Naive thymus-derived CD8-positive, alpha-beta T cell (primary cell): ENCODE measurements around the gene DOCK3. TPM values are rescaled to one million over a fixed set of nuclear protein-coding genes. Genes with fewer than 3 reads are reported as not detected.
A peak's percentile ranks its signal among the peaks of the same experiment; 100 is the strongest.
"Not testable (repeated sequence)": the region's sequence is repeated elsewhere in the genome, so short reads cannot be mapped to it uniquely, and the experiment has no call there.

Experiments
- ATAC-seq, 2 donors: fragments of 150-1000 bp; cut with Tn5 transposase in 1 of 2; sonication (Bioruptor Pico), chemical (Tn5 transposase) in 1 of 2; 1 replicate in 1 of 2; 2 replicates in 1 of 2; pipeline ENCODE4 v1.10.0; 2021; ENCODE audit warnings: mild to moderate bottlenecking in 2 of 2, moderate library complexity in 2 of 2
- POLR2A ChIA-PET: fragments of 350-600 bp; sonication (Branson Sonifier 250); formaldehyde crosslinking; loops from one replicate; lab custom pipeline; 2021; ENCODE audit warnings: antibody characterized with exemption; lab: Charles Lee
- DNase-seq, 10 donors: peaks; one replicate each; pipeline versions ENCODE4 v3.0.0 to v3.0.0-alpha.2; 2020 to 2022
- H3K27ac Mint-ChIP-seq, 10 donors: one replicate each; pipeline ENCODE4 v1.8.0; 2020 to 2022; ENCODE audit warnings: mild to moderate bottlenecking in 10 of 10, mixed read lengths in 10 of 10, moderate library complexity in 4 of 10, inconsistent platforms in 1 of 10
- H3K27me3 Mint-ChIP-seq, 5 donors: one replicate each; pipeline ENCODE4 v1.8.0; 2021 to 2022; ENCODE audit warnings: mixed read lengths in 5 of 5
- H3K36me3 Mint-ChIP-seq, 3 donors: one replicate each; pipeline ENCODE4 v1.8.0; 2020 to 2022; ENCODE audit warnings: mixed read lengths in 3 of 3, mild to moderate bottlenecking in 2 of 3, inconsistent platforms in 1 of 3
- H3K4me1 Mint-ChIP-seq, 4 donors: one replicate each; pipeline ENCODE4 v1.8.0; 2021 to 2022; ENCODE audit warnings: mixed read lengths in 4 of 4
- H3K4me3 Mint-ChIP-seq, 10 donors: one replicate each; pipeline ENCODE4 v1.8.0; 2020 to 2022; ENCODE audit warnings: mild to moderate bottlenecking in 10 of 10, mixed read lengths in 10 of 10, moderate library complexity in 6 of 10, inconsistent platforms in 1 of 10
- H3K9me3 Mint-ChIP-seq, 9 donors: one replicate each; pipeline ENCODE4 v1.8.0; 2020 to 2022; ENCODE audit warnings: mixed read lengths in 9 of 9, mild to moderate bottlenecking in 3 of 9, inconsistent platforms in 1 of 9, moderate library complexity in 1 of 9
- polyA plus RNA-seq, 3 donors: library from polyadenylated mRNA; unstranded; fragments of 300-500 nt; fragmentation: Illumina TruSeq; gene quantifications; one replicate each; pipeline ENCODE4 v1.2.3, GENCODE V29; 2021
- total RNA-seq, 8 experiments: library from RNA in 2 of 8; stranded (reverse) in 2 of 8; gene quantifications; one replicate each; pipeline ENCODE4 v1.2.3 and lab custom pipeline; 2021 to 2026

Gene DOCK3
- total and polyA plus RNA-seq, 5 experiments from 2014 or later = 0.14 to 1.9 (median 0.63) TPM

DNA sequence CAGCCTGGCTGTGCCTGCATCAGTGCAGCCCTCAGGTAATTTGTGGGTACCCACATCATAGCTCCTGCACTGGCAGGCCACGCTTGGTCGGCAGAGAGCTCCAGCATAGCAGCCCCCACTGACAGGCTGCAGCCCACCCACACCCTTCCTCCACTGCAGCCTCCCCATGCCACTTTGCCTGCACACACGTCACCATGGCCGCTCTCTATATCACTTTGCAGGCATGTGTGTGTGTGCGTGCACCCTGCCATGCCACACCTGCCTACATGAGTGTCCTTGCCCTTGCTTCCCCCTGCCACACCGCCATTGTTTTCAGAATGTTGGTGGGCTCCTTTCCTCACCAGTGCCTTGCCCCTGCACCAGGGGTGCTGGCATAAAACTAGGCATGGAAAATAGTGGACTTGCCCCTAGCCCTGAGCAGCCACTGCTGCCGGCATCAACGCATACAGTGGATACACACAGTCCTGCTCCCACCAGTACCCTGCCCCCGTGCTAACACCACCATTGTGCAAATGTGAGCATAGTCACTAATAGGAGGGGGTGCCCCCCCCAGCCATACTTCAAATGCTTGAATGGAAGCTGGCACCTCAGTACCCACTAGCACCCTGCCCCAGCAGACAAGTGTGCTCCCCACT lies 431.6 kb downstream of the DOCK3 start:
- peaks cover 0 to 30% (median 23%) of the 10 kb centered on the region in 3 donors for H3K36me3 Mint-ChIP-seq
- DNase-seq (no peak), ATAC-seq (no peak)
- H3K9me3 Mint-ChIP-seq = peaks cover 10 to 33% (median 30%) of the 10 kb centered on the region in 9 donors
- POLR2A ChIA-PET = no interaction called here
- peaks cover 0 to 1% (median 0%) of the 10 kb centered on the region in 5 donors for H3K27me3 Mint-ChIP-seq
- peak overlapping the region in 2 of 10 donors; percentile 47 to 76 for H3K27ac Mint-ChIP-seq
- no peak overlapping the region for H3K4me3 Mint-ChIP-seq
- H3K4me1 Mint-ChIP-seq = no peaks in the 10 kb centered on the region

GRCh38 chr3:51110586-51110985 lies 435.9 kb downstream of the DOCK3 start:
- POLR2A ChIA-PET = no interaction called here
- peaks cover 0 to 2% (median 0%) of the 10 kb centered on the region in 4 donors for H3K4me1 Mint-ChIP-seq
- no peak overlapping the region for H3K27ac Mint-ChIP-seq
- no peak overlapping the region for H3K4me3 Mint-ChIP-seq
- no peak for ATAC-seq
- DNase-seq = no peak
- peaks cover 12 to 41% (median 30%) of the 10 kb centered on the region in 9 donors for H3K9me3 Mint-ChIP-seq
- peaks cover 0 to 34% (median 28%) of the 10 kb centered on the region in 3 donors for H3K36me3 Mint-ChIP-seq
- H3K27me3 Mint-ChIP-seq = peaks cover 0 to 1% (median 0%) of the 10 kb centered on the region in 5 donors

DNA sequence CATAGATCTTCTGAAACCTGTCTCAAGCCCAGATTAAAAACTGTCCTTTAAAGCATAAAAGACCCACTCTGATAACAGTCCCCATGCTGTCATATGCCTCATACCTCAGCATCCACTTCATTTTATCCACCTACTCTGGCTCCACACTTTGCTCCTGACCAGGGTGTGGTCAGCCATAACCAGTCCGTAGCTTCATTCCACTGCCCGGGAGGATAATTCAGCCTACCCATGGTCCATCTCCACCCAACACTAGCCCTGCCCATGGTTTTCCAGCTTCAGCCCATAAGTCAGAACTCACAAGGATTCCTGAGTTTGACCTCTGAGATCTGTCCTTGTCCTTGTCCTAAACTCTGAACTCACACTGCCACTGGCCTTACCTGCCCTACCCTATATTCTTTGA lies 448.2 kb downstream of the DOCK3 start:
- Mint-ChIP-seq H3K9me3 (peaks cover 3 to 25% (median 19%) of the 10 kb centered on the region in 9 donors), H3K36me3 (peaks cover 0 to 21% (median 20%) of the 10 kb centered on the region in 3 donors), H3K27ac (no peak overlapping the region), H3K4me1 (no peaks in the 10 kb centered on the region), H3K27me3 (peaks cover 0 to 1% (median 0%) of the 10 kb centered on the region in 5 donors), H3K4me3 (no peak overlapping the region)
- POLR2A ChIA-PET = interaction anchor here (0.8 kb wide), 1 partner anchor 98 kb away, joined by 3 read pairs; no protein-coding TSS in a partner anchor
- ATAC-seq (no peak), DNase-seq (no peak)

DNA sequence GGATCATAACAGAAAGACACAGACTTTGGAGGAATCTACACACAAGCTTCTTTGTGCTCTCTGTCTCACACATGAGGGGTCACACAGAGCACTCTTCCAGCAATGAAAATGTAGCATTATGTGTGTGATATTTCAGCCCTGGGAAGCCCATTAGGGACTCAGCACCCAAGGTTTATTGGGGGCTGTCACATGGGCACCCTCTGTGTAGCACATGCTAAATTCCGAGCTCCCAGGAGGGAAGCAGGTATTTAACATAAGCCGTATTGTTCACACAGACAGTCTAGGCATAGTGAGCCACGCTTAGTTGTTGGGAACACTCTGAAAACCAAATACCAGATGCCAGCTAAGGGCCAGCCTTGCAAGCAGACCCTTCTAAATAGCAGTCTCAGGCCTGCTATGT lies 448.8 kb downstream of the DOCK3 start:
- H3K27me3 Mint-ChIP-seq = peaks cover 0 to 1% (median 0%) of the 10 kb centered on the region in 5 donors
- H3K4me3 Mint-ChIP-seq = no peak overlapping the region
- H3K27ac Mint-ChIP-seq = no peak overlapping the region
- peaks cover 0 to 17% (median 15%) of the 10 kb centered on the region in 3 donors for H3K36me3 Mint-ChIP-seq
- ATAC-seq (no peak), DNase-seq (no peak)
- peaks cover 0 to 19% (median 14%) of the 10 kb centered on the region in 9 donors for H3K9me3 Mint-ChIP-seq
- H3K4me1 Mint-ChIP-seq = no peaks in the 10 kb centered on the region
- POLR2A ChIA-PET = no interaction called here

GRCh38 chr3:51131607-51132006 lies 456.9 kb downstream of the DOCK3 start:
- H3K27me3 Mint-ChIP-seq, H3K4me1 Mint-ChIP-seq, ATAC-seq, H3K27ac Mint-ChIP-seq, POLR2A ChIA-PET, H3K4me3 Mint-ChIP-seq, DNase-seq: not testable (repeated sequence)
- Mint-ChIP-seq H3K36me3 (peaks cover 6 to 32% (median 22%) of the 10 kb centered on the region in 3 donors), H3K9me3 (peaks cover 3 to 32% (median 13%) of the 10 kb centered on the region in 9 donors)

DNA sequence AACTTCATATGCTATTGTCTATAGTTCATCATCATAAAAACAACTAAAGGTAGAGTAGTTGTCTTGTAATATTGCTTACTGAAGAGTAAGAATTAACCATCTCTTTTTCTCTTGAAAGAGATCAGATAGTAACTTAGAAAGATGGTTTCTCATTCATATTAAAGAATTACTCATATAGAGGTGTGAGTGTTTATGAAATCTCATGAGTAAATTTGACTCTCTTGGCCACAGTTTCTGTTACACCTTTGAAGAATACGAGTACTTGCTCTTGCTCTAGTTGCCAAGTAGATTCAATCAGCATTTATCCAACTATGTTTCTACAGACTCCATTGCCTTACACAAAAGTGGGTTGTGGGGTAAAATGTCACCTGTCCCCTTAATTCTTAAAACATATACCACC lies 463.0 kb downstream of the DOCK3 start:
- DNase-seq = no peak
- no peak for ATAC-seq
- H3K9me3 Mint-ChIP-seq = peaks cover 0 to 8% (median 3%) of the 10 kb centered on the region in 9 donors
- peaks cover 0 to 6% (median 0%) of the 10 kb centered on the region in 3 donors for H3K36me3 Mint-ChIP-seq
- POLR2A ChIA-PET = no interaction called here
- no peak overlapping the region for H3K4me3 Mint-ChIP-seq
- peak overlapping the region in 1 of 10 donors; percentile 3 for H3K27ac Mint-ChIP-seq
- H3K27me3 Mint-ChIP-seq = no peaks in the 10 kb centered on the region
- peaks cover 8 to 13% (median 12%) of the 10 kb centered on the region in 4 donors for H3K4me1 Mint-ChIP-seq

DNA sequence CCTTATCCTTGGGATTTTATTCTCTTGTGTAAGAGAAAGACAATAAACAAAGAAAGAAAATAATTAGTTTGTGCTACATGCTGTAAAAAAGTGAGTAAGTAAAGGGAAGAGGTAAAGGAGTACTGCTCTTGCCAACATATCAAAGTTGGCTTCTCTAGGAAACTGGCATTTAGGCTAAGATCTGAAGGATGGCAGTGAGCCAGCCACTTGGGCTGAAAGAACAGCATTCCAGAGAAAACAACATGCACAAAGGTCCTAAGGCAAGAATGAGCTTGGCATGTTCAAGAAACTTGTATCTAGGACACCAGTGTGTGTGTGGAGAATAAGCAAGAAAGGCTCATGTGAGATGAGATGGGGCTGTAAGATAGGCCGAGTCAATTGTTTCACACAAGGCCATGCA lies 464.9 kb downstream of the DOCK3 start:
- POLR2A ChIA-PET = no interaction called here
- ATAC-seq (no peak), DNase-seq (no peak)
- Mint-ChIP-seq H3K36me3 (no peaks in the 10 kb centered on the region), H3K4me1 (peaks cover 8 to 13% (median 12%) of the 10 kb centered on the region in 4 donors), H3K4me3 (no peak overlapping the region), H3K9me3 (no peaks in the 10 kb centered on the region), H3K27me3 (no peaks in the 10 kb centered on the region), H3K27ac (no peak overlapping the region)

DNA sequence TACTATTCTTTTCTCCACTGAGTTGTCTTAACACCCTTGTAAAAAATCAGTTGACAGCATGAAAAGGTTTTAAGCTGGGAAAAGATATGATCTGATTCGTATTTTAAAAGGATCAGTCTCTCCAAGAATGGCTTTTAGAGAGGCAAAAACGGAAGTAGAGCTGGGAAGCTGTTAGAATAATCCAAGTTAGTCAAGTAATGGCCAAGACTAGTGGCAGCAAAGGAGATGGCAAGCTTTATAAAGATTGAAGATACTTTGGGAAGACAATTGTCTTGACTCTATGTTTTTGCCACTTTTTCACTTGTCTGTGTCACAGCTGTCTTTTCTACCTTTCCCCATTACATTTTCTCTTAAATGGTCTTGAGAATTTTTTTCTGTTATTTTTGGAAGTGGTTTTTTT lies 466.8 kb downstream of the DOCK3 start:
- POLR2A ChIA-PET = no interaction called here
- Mint-ChIP-seq H3K27me3 (no peaks in the 10 kb centered on the region), H3K4me3 (no peak overlapping the region), H3K36me3 (no peaks in the 10 kb centered on the region), H3K27ac (peak overlapping the region in 2 of 10 donors; percentile 8 to 22), H3K9me3 (no peaks in the 10 kb centered on the region), H3K4me1 (peaks cover 8 to 13% (median 12%) of the 10 kb centered on the region in 4 donors)
- DNase-seq = no peak
- no peak for ATAC-seq

GRCh38 chr3:51145811-51146585 lies 471.3 kb downstream of the DOCK3 start:
- ATAC-seq = no peak
- H3K4me3 Mint-ChIP-seq = no peak overlapping the region
- DNase-seq = no peak
- H3K9me3 Mint-ChIP-seq = peaks cover 0 to 10% (median 0%) of the 10 kb centered on the region in 9 donors
- POLR2A ChIA-PET = no interaction called here
- peaks cover 8 to 13% (median 12%) of the 10 kb centered on the region in 4 donors for H3K4me1 Mint-ChIP-seq
- peaks cover 2 to 11% (median 4%) of the 10 kb centered on the region in 3 donors for H3K36me3 Mint-ChIP-seq
- H3K27me3 Mint-ChIP-seq = no peaks in the 10 kb centered on the region
- H3K27ac Mint-ChIP-seq = peak overlapping the region in 1 of 10 donors; percentile 8

GRCh38 chr3:51146781-51147180 lies 472.1 kb downstream of the DOCK3 start:
- peaks cover 2 to 11% (median 4%) of the 10 kb centered on the region in 3 donors for H3K36me3 Mint-ChIP-seq
- POLR2A ChIA-PET = no interaction called here
- ATAC-seq = no peak
- peaks cover 6 to 8% (median 6%) of the 10 kb centered on the region in 4 donors for H3K4me1 Mint-ChIP-seq
- no peak overlapping the region for H3K27ac Mint-ChIP-seq
- peaks cover 0 to 10% (median 0%) of the 10 kb centered on the region in 9 donors for H3K9me3 Mint-ChIP-seq
- DNase-seq = no peak
- H3K27me3 Mint-ChIP-seq = no peaks in the 10 kb centered on the region
- H3K4me3 Mint-ChIP-seq = no peak overlapping the region

GRCh38 chr3:51156147-51156546 lies 481.4 kb downstream of the DOCK3 start:
- H3K27ac Mint-ChIP-seq = no peak overlapping the region
- no peak for ATAC-seq
- H3K27me3 Mint-ChIP-seq = peaks cover 0 to 2% (median 0%) of the 10 kb centered on the region in 5 donors
- H3K9me3 Mint-ChIP-seq = no peaks in the 10 kb centered on the region
- H3K4me1 Mint-ChIP-seq = no peaks in the 10 kb centered on the region
- POLR2A ChIA-PET = no interaction called here
- H3K36me3 Mint-ChIP-seq = peaks cover 0 to 8% (median 4%) of the 10 kb centered on the region in 3 donors
- H3K4me3 Mint-ChIP-seq = no peak overlapping the region
- DNase-seq = no peak

DNA sequence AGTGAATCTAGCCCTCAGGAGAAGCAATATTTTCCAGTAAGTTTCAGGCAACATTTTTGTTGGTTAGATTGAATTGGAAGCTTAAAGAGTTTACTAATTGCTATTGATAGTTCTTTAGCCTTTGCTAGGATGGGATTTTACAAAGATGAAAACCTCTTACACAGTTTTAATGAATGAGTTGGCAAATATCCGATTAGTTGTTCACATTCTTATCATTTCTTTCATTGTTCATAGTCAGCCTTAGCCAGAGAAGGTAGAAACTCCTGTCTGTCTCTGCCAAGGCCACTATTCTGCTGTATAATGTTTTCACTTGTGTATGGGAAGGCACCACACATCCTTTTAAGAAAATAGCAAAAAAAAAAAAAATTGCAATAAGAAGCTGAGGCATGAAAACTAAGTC lies 488.3 kb downstream of the DOCK3 start:
- no peak overlapping the region for H3K4me3 Mint-ChIP-seq
- H3K27ac Mint-ChIP-seq = peak overlapping the region in 1 of 10 donors; percentile 24
- ATAC-seq = no peak
- H3K4me1 Mint-ChIP-seq = no peaks in the 10 kb centered on the region
- POLR2A ChIA-PET = no interaction called here
- H3K36me3 Mint-ChIP-seq = peaks cover 0 to 13% (median 5%) of the 10 kb centered on the region in 3 donors
- no peaks in the 10 kb centered on the region for H3K27me3 Mint-ChIP-seq
- peaks cover 0 to 1% (median 0%) of the 10 kb centered on the region in 9 donors for H3K9me3 Mint-ChIP-seq
- no peak for DNase-seq
